Middle frontal gyrus (tissue), 1 donor: Measurements from ENCODE around the gene CFAP45.

Source experiments
- DNase-seq: peaks from one replicate; pipeline ENCODE4 v3.0.0-alpha.2; 2015; ENCODE audit warnings: low spot score; ENCODE audit errors: extremely low spot score

Gene CFAP45

DNA sequence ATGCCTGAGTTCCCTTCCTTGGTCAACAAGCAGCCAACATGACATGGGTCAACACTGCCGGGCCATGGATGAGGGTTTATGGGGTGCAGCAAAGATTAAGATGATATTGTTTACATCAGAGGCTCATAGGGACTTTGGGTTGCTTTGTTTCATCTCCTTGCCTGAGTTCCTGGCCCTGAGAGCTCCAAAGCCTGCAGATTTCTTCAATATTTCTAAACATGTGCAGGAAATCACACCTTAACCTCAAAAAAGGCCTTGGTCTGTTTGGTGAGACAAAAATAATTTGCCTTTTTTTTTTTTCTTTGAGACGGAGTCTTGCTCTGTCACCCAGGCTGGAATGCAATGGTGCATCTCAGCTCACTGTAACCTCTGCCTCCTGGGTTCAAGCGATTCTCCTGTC is 72.4 kb downstream of the CFAP45 start:
- DNase-seq, result no peak

DNA sequence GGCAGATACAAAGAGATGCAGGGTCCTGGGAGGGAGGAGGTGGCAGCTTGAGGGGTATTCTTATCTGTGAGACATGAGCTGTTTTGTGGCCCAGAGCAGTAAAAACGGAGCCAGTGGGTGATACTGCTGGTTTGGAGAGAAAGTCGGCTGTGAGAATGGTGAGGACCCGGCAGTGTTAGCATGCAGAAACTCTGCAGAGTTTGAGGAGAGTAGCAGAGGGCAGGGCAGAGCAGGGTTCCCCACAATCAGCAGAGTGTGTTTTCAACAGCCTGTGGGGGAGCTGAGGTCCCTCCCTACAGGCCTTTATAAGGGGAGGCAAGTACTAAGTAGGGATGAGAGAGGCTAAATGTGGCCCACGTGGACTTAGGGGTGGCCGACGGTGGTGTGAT is 72.9 kb downstream of the CFAP45 start:
- no peak for DNase-seq

DNA sequence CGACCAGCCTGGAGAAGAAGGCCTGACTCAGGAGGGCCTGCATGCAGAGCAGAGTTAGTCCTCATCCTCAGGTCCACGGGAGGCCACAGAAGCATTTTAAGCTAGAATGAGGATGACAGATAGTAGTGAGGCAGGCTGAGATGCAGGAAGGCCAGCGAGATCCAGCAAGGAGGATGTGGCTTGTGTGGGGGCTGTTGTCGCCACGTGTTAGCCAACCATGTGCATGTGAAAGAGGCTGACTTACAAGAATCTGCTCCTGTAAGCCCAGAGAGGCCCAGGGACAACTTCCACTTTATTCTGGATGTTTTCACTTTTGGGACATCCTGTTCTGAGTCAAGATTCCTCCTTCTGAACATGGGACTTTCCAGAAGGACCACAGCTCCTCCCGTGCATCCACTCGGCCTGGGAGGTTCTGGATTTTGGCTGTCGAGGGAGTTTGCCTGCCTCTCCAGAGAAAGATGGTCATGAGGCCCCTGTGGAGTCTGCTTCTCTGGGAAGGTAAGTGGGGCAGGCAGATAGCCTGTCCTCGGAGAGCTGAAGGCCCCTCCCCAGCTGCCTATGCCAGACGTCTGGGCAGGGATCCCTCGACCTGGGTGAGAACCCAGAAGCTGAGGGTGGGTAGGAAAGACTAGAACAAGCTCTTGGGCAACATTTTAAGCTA is 73.4 kb downstream of the CFAP45 start, which contains the start of gene SLAMF8:
TSS of gene SLAMF8 (plus strand) at position 433 of the 661 bp plus-strand sequence. CDS start at position 459, 26 bp downstream.
- no peak for DNase-seq

DNA sequence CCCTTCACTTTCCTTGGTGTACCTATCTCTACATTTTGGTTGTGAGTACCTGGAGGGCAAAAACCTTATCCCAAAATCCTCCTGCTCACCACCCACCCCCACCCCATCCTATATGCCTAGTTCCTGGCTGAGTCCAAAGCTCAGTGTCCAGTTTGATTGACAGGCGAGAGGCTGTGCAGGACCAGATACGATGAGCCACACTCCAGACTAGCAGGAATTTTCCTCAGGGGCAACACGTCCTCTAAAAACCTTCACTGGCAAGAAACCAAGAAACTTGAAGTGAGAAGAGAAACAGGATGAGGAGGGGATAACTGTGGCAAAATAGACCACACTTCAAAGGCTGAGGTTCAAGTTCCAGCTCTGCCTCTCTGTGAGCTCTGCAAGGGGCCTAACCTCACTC is 74.4 kb downstream of the CFAP45 start:
- DNase-seq, result no peak

DNA sequence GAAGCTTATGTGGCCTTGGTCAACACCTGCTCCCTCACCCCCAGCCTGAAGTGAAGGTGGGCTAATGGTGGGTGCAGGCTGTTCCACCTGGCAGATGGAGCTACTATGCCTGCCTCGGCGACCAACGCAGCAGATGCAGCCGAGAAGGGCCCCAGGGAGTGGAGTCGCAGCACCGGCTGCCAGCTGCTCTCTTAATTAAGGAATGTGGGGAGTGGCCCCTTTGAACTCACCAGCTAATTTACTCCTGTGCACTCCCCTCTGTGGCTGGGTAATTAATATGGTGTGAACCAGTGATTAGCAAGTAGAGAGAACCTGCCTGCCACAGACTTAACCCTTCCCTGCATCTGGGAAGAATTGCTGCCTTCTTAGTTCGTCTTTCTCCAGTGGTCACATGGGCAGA is 76.6 kb downstream of the CFAP45 start:
- no peak for DNase-seq
